ENCODE results near the gene NRCAM. TPM values are rescaled to one million over a fixed set of nuclear protein-coding genes. Genes with fewer than 3 reads are reported as not detected.

NRCAM gene
- total RNA-seq, 1 experiment from 2014 or later: 45.7 TPM

GRCh38 chr7:108178398-108178797 lies 277.8 kb downstream of the NRCAM start:
- Histone ChIP-seq H3K4me1 (ENCODE audit: insufficient read depth, low read length, poor library complexity, severe bottlenecking) (no peaks in the 10 kb centered on the region), H3K9me3 (ENCODE audit: low read depth, low read length, poor library complexity, severe bottlenecking) (no peaks in the 10 kb centered on the region), H3K4me3 (ENCODE audit: low read depth, low read length, poor library complexity, severe bottlenecking) (no peak overlapping the region), H3K27me3 (replicated peaks; ENCODE audit: insufficient read depth, low read depth, low read length, poor library complexity) (no peaks in the 10 kb centered on the region), H3K36me3 (ENCODE audit: insufficient read depth, low read length, poor library complexity, severe bottlenecking) (no peaks in the 10 kb centered on the region), H3K27ac (ENCODE audit: low read depth, low read length, poor library complexity, severe bottlenecking) (no peak overlapping the region)
- POLR2A ChIA-PET (ENCODE audit: low non-redundant PET): no interaction called here
- CTCF ChIA-PET: no interaction called here
- intact Hi-C loops (cut with micrococcal nuclease; ENCODE audit: unreplicated experiment): no loop called here
- TF ChIP-seq CTCF (conservative IDR thresholded peaks at IDR 0.05; ENCODE audit: low read depth, low read length) (no peak), EZH2 (IDR thresholded peaks at IDR 0.05; ENCODE audit: borderline replicate concordance, low read depth, low read length, poor library complexity, severe bottlenecking) (no peak)
- no peak for DNase-seq (ENCODE audit: low spot score)
- BruUV-seq (replicated peaks): no TSS peak

GRCh38 chr7:108171164-108171563 lies 285.1 kb downstream of the NRCAM start:
- intact Hi-C loops (cut with micrococcal nuclease; ENCODE audit: unreplicated experiment): no loop called here
- no TSS peak for BruUV-seq (replicated peaks)
- no peak for DNase-seq (ENCODE audit: low spot score)
- no peak for TF ChIP-seq CTCF (conservative IDR thresholded peaks at IDR 0.05; ENCODE audit: low read depth, low read length)
- TF ChIP-seq EZH2 (IDR thresholded peaks at IDR 0.05; ENCODE audit: borderline replicate concordance, low read depth, low read length, poor library complexity, severe bottlenecking): no peak
- Histone ChIP-seq H3K27me3 (replicated peaks; ENCODE audit: insufficient read depth, low read depth, low read length, poor library complexity) (no peaks in the 10 kb centered on the region), H3K9me3 (ENCODE audit: low read depth, low read length, poor library complexity, severe bottlenecking) (no peaks in the 10 kb centered on the region), H3K27ac (ENCODE audit: low read depth, low read length, poor library complexity, severe bottlenecking) (no peak overlapping the region), H3K4me3 (ENCODE audit: low read depth, low read length, poor library complexity, severe bottlenecking) (no peak overlapping the region), H3K36me3 (ENCODE audit: insufficient read depth, low read length, poor library complexity, severe bottlenecking) (no peaks in the 10 kb centered on the region), H3K4me1 (ENCODE audit: insufficient read depth, low read length, poor library complexity, severe bottlenecking) (no peaks in the 10 kb centered on the region)
- ChIA-PET POLR2A (ENCODE audit: low non-redundant PET) (no interaction called here), CTCF (no interaction called here)

- TF ChIP-seq EZH2 (IDR thresholded peaks at IDR 0.05; ENCODE audit: borderline replicate concordance, low read depth, low read length, poor library complexity, severe bottlenecking): no peak
- TF ChIP-seq CTCF (conservative IDR thresholded peaks at IDR 0.05; ENCODE audit: low read depth, low read length): no peak
- Histone ChIP-seq H3K27ac (ENCODE audit: low read depth, low read length, poor library complexity, severe bottlenecking) (no peak overlapping the region), H3K27me3 (replicated peaks; ENCODE audit: insufficient read depth, low read depth, low read length, poor library complexity) (no peaks in the 10 kb centered on the region), H3K4me1 (ENCODE audit: insufficient read depth, low read length, poor library complexity, severe bottlenecking) (no peaks in the 10 kb centered on the region), H3K9me3 (ENCODE audit: low read depth, low read length, poor library complexity, severe bottlenecking) (no peaks in the 10 kb centered on the region), H3K36me3 (ENCODE audit: insufficient read depth, low read length, poor library complexity, severe bottlenecking) (no peaks in the 10 kb centered on the region), H3K4me3 (ENCODE audit: low read depth, low read length, poor library complexity, severe bottlenecking) (no peak overlapping the region)
- CTCF ChIA-PET: no interaction called here
- no peak for DNase-seq (ENCODE audit: low spot score)
- intact Hi-C loops (cut with micrococcal nuclease; ENCODE audit: unreplicated experiment): no loop called here
- no TSS peak for BruUV-seq (replicated peaks)
- POLR2A ChIA-PET (ENCODE audit: low non-redundant PET): no interaction called here
These were observed 286.0 kb downstream of the NRCAM start for GRCh38 chr7:108170251-108170650.

Data from A673 (cell line).